Neural cell (in vitro differentiated cells): Measurements from ENCODE around the gene PBRM1. TPM values are rescaled to one million over a fixed set of nuclear protein-coding genes. Genes with fewer than 3 reads are reported as not detected.

Source experiments
- H2AFZ ChIP-seq: fragments of 200-600, 300-800 bp; sonication (generic), shearing (Covaris generic); 2 replicates; pipeline ENCODE4 v1.6.0; 2014; ENCODE audit warnings: low read depth, mild to moderate bottlenecking, antibody characterized with exemption, low read length, moderate library complexity
- H3F3A ChIP-seq: fragments of 200-600 bp; shearing (Covaris generic); 2 replicates; pipeline ENCODE4 v1.6.1; 2016; ENCODE audit warnings: mild to moderate bottlenecking, moderate library complexity, mixed read lengths, antibody characterized with exemption, low read length; ENCODE audit not compliant: insufficient read depth, poor library complexity, severe bottlenecking
- H3K27ac ChIP-seq: fragments of 200-600, 300-800 bp; sonication (generic), shearing (Covaris generic); 2 replicates; pipeline ENCODE4 v1.5.1; 2014; ENCODE audit warnings: mild to moderate bottlenecking, low read length, moderate library complexity
- H3K27me3 ChIP-seq: fragments of 300-800, 200-600 bp; sonication (generic), shearing (Covaris generic); 2 replicates; pipeline ENCODE4 v1.6.0; 2014; ENCODE audit warnings: mild to moderate bottlenecking, low read depth, low read length, moderate library complexity; ENCODE audit not compliant: insufficient read depth
- H3K36me3 ChIP-seq: fragments of 300-800, 200-600 bp; sonication (generic), shearing (Covaris generic); 2 replicates; pipeline ENCODE4 v1.5.1; 2014; ENCODE audit warnings: mild to moderate bottlenecking, antibody characterized with exemption, low read length, moderate library complexity; ENCODE audit not compliant: insufficient read depth
- H3K4me2 ChIP-seq: fragments of 300-800, 200-600 bp; sonication (generic), shearing (Covaris generic); 2 replicates; pipeline ENCODE4 v1.6.0; 2014; ENCODE audit warnings: mild to moderate bottlenecking, low read length
- H3K4me3 ChIP-seq: fragments of 300-800, 200-600 bp; sonication (generic), shearing (Covaris generic); 2 replicates; pipeline ENCODE4 v1.5.1; 2014; ENCODE audit warnings: mild to moderate bottlenecking, low read length, moderate library complexity
- H3K79me2 ChIP-seq: fragments of 200-600 bp; shearing (Covaris generic); replicated peaks from 2 replicates; pipeline ENCODE4 v1.6.0; 2014; ENCODE audit warnings: mild to moderate bottlenecking, low read length, moderate library complexity; ENCODE audit not compliant: insufficient read depth
- H3K9ac ChIP-seq: fragments of 300-800, 200-600 bp; sonication (generic), shearing (Covaris generic); 2 replicates; pipeline ENCODE4 v1.6.1; 2016; ENCODE audit warnings: mild to moderate bottlenecking, low read length, mixed read lengths
- H3K9me2 ChIP-seq: fragments of 200-600 bp; shearing (Covaris generic); 2 replicates; pipeline ENCODE4 v1.6.1; 2016; ENCODE audit warnings: mild to moderate bottlenecking, low read length, mixed read lengths; ENCODE audit not compliant: insufficient read depth
- H3K9me3 ChIP-seq: fragments of 200-600, 300-800 bp; sonication (generic), shearing (Covaris generic); 2 replicates; pipeline ENCODE4 v1.6.1; 2016; ENCODE audit warnings: mild to moderate bottlenecking, mixed run types, low read length, moderate library complexity, mixed read lengths
- H4K20me1 ChIP-seq: fragments of 200-600 bp; shearing (Covaris generic); 2 replicates; pipeline ENCODE4 v1.6.1; 2016; ENCODE audit warnings: mild to moderate bottlenecking, mixed run types; ENCODE audit not compliant: insufficient read depth
- EP300 ChIP-seq: fragments of 450-650 bp; conservative IDR thresholded peaks from 2 replicates; pipeline ENCODE4 v1.6.1; 2014; ENCODE audit warnings: antibody characterized with exemption, mild to moderate bottlenecking, moderate library complexity; ENCODE audit not compliant: poor library complexity, severe bottlenecking
- EZH2 ChIP-seq: fragments of 200-600, 300-800 bp; shearing (Covaris generic), sonication (generic); IDR thresholded peaks from 2 replicates; pipeline ENCODE4 v1.6.1; 2014; ENCODE audit warnings: antibody characterized with exemption, low read length, borderline replicate concordance, mild to moderate bottlenecking; ENCODE audit not compliant: insufficient read depth, poor library complexity, severe bottlenecking
- MXI1 ChIP-seq: fragments of 450-650 bp; conservative IDR thresholded peaks from 2 replicates; pipeline ENCODE4 v1.6.1; 2014; ENCODE audit warnings: antibody characterized with exemption, mild to moderate bottlenecking; ENCODE audit not compliant: poor library complexity, severe bottlenecking
- POLR2AphosphoS5 ChIP-seq: IDR thresholded peaks from 2 replicates; pipeline ENCODE4 v1.6.1; 2012
- RAD21 ChIP-seq: fragments of 450-650 bp; conservative IDR thresholded peaks from 2 replicates; pipeline ENCODE4 v1.6.1; 2014; ENCODE audit warnings: antibody characterized with exemption, mild to moderate bottlenecking, moderate library complexity
- REST ChIP-seq: IDR thresholded peaks from 2 replicates; pipeline ENCODE4 v1.6.1; 2012; ENCODE audit warnings: borderline replicate concordance
- SMC3 ChIP-seq: fragments of 450-650 bp; conservative IDR thresholded peaks from 2 replicates; pipeline ENCODE4 v1.6.1; 2014; ENCODE audit warnings: antibody characterized with exemption, mild to moderate bottlenecking, moderate library complexity; ENCODE audit not compliant: poor library complexity
- TAF1 ChIP-seq: IDR thresholded peaks from 2 replicates; pipeline ENCODE4 v1.6.1; 2012; ENCODE audit warnings: low read depth
- polyA plus RNA-seq: library from polyadenylated mRNA; depleted of rRNA; stranded (reverse); fragments of >200 nt; gene quantifications from 2 replicates; pipeline ENCODE4 v1.2.3, GENCODE V29; 2014
- TF ChIP-seq, protein P1 (sequence below): fragments of 450-650 bp; IDR thresholded peaks from 2 replicates; pipeline ENCODE4 v1.5.1; 2014; ENCODE audit warnings: antibody characterized with exemption, mild to moderate bottlenecking, moderate library complexity; ENCODE audit not compliant: poor library complexity, severe bottlenecking

Gene PBRM1
- polyA plus RNA-seq, 1 donor from 2014 or later = 66.6 TPM

GRCh38 chr3:52536369-52537164 lies 149.1 kb downstream of the PBRM1 start, which contains the start of gene UQCC5:
TSS of gene UQCC5 (plus strand) at chr3:52536605. CDS start at chr3:52536756, 151 bp downstream.
- peaks cover 20% of the 10 kb centered on the region for H3K79me2 ChIP-seq
- peak within 1 kb of the TSS; percentile 85 for H3K9ac ChIP-seq
- no peaks in the 10 kb centered on the region for H3F3A ChIP-seq
- H3K27me3 ChIP-seq = peaks cover 7% of the 10 kb centered on the region
- H3K4me2 ChIP-seq = peak within 1 kb of the TSS; percentile 89
- peak within 1 kb of the TSS; percentile 78 for H3K27ac ChIP-seq
- peak within 1 kb of the TSS; percentile 58 for H2AFZ ChIP-seq
- H4K20me1 ChIP-seq = no peaks in the 10 kb centered on the region
- no peaks in the 10 kb centered on the region for H3K9me3 ChIP-seq
- TF ChIP-seq SMC3 = peak; percentile 41
- peak; percentile 91 for TF ChIP-seq TAF1
- TF ChIP-seq RAD21 = peak; percentile 20
- no peak for TF ChIP-seq EZH2
- TF ChIP-seq, protein P1, sequence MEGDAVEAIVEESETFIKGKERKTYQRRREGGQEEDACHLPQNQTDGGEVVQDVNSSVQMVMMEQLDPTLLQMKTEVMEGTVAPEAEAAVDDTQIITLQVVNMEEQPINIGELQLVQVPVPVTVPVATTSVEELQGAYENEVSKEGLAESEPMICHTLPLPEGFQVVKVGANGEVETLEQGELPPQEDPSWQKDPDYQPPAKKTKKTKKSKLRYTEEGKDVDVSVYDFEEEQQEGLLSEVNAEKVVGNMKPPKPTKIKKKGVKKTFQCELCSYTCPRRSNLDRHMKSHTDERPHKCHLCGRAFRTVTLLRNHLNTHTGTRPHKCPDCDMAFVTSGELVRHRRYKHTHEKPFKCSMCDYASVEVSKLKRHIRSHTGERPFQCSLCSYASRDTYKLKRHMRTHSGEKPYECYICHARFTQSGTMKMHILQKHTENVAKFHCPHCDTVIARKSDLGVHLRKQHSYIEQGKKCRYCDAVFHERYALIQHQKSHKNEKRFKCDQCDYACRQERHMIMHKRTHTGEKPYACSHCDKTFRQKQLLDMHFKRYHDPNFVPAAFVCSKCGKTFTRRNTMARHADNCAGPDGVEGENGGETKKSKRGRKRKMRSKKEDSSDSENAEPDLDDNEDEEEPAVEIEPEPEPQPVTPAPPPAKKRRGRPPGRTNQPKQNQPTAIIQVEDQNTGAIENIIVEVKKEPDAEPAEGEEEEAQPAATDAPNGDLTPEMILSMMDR = peak; percentile 52
- peak; percentile 77 for TF ChIP-seq REST
- TF ChIP-seq POLR2AphosphoS5 = peak; percentile 94
- peak; percentile 96 for TF ChIP-seq MXI1
- peak; percentile 37 for TF ChIP-seq EP300
- H3K9me2 ChIP-seq = no peaks in the 10 kb centered on the region
- H3K4me3 ChIP-seq = peak within 1 kb of the TSS; percentile 81
- no peaks in the 10 kb centered on the region for H3K36me3 ChIP-seq

DNA sequence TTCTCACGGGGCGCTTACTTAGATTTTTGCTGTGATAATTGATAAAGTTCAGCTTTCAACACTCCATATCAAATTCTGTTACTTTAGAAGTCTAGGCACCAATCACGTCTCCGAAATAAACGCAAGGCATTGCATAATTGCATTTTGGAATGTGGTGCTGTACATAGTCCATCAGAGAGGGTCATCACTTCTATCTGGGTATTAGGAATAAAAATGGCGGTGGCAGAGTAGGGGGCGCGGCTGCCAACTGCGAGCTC lies 149.7 kb downstream of the PBRM1 start:
- H3K9me3 ChIP-seq = no peaks in the 10 kb centered on the region
- H3K4me2 ChIP-seq = peak overlapping the region; percentile 67
- H2AFZ ChIP-seq = no peak overlapping the region
- H3K4me3 ChIP-seq = peak overlapping the region; percentile 81
- H3K79me2 ChIP-seq = peaks cover 20% of the 10 kb centered on the region
- no peak overlapping the region for H3K9ac ChIP-seq
- H3K9me2 ChIP-seq = no peaks in the 10 kb centered on the region
- no peaks in the 10 kb centered on the region for H4K20me1 ChIP-seq
- no peaks in the 10 kb centered on the region for H3K36me3 ChIP-seq
- H3F3A ChIP-seq = no peaks in the 10 kb centered on the region
- TF ChIP-seq MXI1 (no peak), REST (no peak), RAD21 (no peak), EP300 (no peak), SMC3 (no peak), EZH2 (no peak), POLR2AphosphoS5 (no peak), TAF1 (no peak)
- TF ChIP-seq, protein P1 = no peak
- peaks cover 7% of the 10 kb centered on the region for H3K27me3 ChIP-seq
- H3K27ac ChIP-seq = no peak overlapping the region
